ENCODE data around the gene AMY2B.
"Not testable (repeated sequence)": the region's sequence is repeated elsewhere in the genome, so short reads cannot be mapped to it uniquely, and the experiment has no call there.

AMY2B gene

DNA sequence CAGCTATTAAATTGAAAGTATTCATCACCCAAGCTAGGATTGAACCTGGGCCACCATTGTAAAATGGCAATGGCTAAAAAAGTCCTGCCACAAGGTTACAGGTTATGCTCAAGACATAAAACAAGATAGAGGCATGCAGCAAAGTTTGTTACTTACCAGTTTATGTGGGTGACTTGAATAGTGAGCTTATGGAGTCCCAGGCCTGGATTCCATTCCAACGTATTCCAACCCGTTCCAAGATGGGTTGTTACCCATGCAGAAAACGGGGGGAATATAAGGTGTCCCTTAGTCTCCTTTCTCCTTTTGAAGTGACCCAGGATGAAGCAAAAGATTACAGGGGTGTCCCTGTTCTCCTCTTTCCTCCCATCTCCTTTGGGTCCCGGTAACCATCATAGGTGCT, 56.0 kb downstream of the AMY2B start:
- DNase-seq (ENCODE audit: low read depth): not testable (repeated sequence)
